ENCODE measurements around the gene PHF21A. TPM values are rescaled to one million over a fixed set of nuclear protein-coding genes. Genes with fewer than 3 reads are reported as not detected.

Gene PHF21A
- polyA plus RNA-seq, 3 donors: 6.2 to 95.2 (median 14.0) TPM

DNA sequence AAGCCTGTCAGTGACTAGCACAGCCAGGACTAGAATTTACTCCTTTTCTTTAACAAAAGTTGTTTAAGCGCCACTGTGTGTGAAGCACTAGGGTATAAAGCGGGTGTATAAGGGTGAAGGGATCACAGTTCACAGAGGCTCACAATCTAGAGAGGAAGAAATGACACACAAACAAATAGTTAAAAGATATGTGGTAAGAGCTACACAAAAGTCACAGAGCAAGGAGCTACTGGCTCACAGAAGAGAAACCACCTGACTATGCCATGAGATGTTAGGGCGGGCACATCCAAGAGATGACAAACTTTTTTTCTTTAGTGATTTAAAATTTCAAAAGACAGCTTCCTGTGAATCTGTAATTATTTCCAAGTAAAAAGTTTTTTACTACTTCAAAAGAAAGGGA is 55.6 kb downstream of the PHF21A start:
- H3K79me2 ChIP-seq (ENCODE audit: insufficient read depth, low read length): no peaks in the 10 kb centered on the region
- no CpG with 5 or more reads among the region's 3 CpGs for WGBS (ENCODE audit: insufficient coverage)
- H3K36me3 Mint-ChIP-seq: peaks cover 68 to 69% of the 10 kb centered on the region in 2 donors

DNA sequence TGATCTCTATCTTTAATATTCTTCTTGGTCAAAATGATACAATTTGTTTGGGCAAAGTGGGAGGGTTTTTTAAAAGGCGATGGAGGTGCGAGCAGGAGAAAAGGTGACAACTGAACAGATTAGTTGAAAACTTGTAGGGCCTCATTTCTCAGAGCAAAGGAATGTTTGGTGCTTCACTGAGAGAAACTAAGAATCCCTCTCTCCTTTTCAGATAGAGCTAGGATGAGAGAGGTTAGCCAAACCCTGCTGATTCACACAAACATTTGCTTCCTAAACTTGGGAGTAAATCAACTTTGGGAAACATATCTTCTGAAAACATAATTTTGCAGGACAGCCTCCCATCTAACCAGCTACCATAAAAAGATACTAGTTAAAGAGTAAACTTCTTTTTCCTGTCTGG is 57.0 kb downstream of the PHF21A start:
- Histone ChIP-seq H2AFZ (ENCODE audit: insufficient read depth, low read depth, low read length, poor library complexity, severe bottlenecking) (no peak overlapping the region), H3K27ac (ENCODE audit: low read depth in 1 of 2, low read length in 2 of 2) (no peak overlapping the region), H3K79me2 (ENCODE audit: insufficient read depth, low read length) (no peaks in the 10 kb centered on the region), H4K20me1 (ENCODE audit: insufficient read depth, low read length) (peaks cover 94% of the 10 kb centered on the region), H3K9ac (ENCODE audit: insufficient read depth, low read length, poor library complexity, severe bottlenecking) (no peak overlapping the region), H3K4me3 (replicated peaks in 1 of 3; ENCODE audit: low read depth in 2 of 3, low read length in 3 of 3) (no peak overlapping the region), H3K4me1 (ENCODE audit: control insufficient read depth in 1 of 2, insufficient read depth in 2 of 2, low read length in 2 of 2) (no peaks in the 10 kb centered on the region), H3K36me3 (replicated peaks in 1 of 2; ENCODE audit: control insufficient read depth in 1 of 2, insufficient read depth in 2 of 2, low read length in 2 of 2) (peaks cover 54 to 87% of the 10 kb centered on the region in 2 donors), H3K27me3 (ENCODE audit: control insufficient read depth in 2 of 2, insufficient read depth in 2 of 2, low read length in 2 of 2) (no peaks in the 10 kb centered on the region), H3K9me3 (replicated peaks in 1 of 2; ENCODE audit: control insufficient read depth in 1 of 2, insufficient read depth in 1 of 2, low read length in 2 of 2) (no peaks in the 10 kb centered on the region), H3K4me2 (replicated peaks; ENCODE audit: extremely low read depth, low read length, poor library complexity, severe bottlenecking) (no peak overlapping the region)
- no peaks in the 10 kb centered on the region for H3K4me1 Mint-ChIP-seq
- no peak for DNase-seq
- H3K4me3 Mint-ChIP-seq: no peak overlapping the region
- H3K36me3 Mint-ChIP-seq: peaks cover 63 to 65% of the 10 kb centered on the region in 2 donors
- intact Hi-C loops (cut with micrococcal nuclease): no loop called here
- WGBS (ENCODE audit: insufficient coverage): no CpG with 5 or more reads among the region's 2 CpGs
- H3K27me3 Mint-ChIP-seq (ENCODE audit: low read depth in 3 of 3): no peaks in the 10 kb centered on the region
- H3K9me3 Mint-ChIP-seq: no peaks in the 10 kb centered on the region
- H3K27ac Mint-ChIP-seq: no peak overlapping the region
- TF ChIP-seq, protein P1, sequence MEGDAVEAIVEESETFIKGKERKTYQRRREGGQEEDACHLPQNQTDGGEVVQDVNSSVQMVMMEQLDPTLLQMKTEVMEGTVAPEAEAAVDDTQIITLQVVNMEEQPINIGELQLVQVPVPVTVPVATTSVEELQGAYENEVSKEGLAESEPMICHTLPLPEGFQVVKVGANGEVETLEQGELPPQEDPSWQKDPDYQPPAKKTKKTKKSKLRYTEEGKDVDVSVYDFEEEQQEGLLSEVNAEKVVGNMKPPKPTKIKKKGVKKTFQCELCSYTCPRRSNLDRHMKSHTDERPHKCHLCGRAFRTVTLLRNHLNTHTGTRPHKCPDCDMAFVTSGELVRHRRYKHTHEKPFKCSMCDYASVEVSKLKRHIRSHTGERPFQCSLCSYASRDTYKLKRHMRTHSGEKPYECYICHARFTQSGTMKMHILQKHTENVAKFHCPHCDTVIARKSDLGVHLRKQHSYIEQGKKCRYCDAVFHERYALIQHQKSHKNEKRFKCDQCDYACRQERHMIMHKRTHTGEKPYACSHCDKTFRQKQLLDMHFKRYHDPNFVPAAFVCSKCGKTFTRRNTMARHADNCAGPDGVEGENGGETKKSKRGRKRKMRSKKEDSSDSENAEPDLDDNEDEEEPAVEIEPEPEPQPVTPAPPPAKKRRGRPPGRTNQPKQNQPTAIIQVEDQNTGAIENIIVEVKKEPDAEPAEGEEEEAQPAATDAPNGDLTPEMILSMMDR (IDR thresholded peaks at IDR 0.05): no peak

More for the DNA sequence above, 55.6 kb downstream of the PHF21A start:
- Histone ChIP-seq H3K4me1 (ENCODE audit: control insufficient read depth in 1 of 2, insufficient read depth in 2 of 2, low read length in 2 of 2) (no peaks in the 10 kb centered on the region), H3K9ac (ENCODE audit: insufficient read depth, low read length, poor library complexity, severe bottlenecking) (no peak overlapping the region), H3K4me2 (replicated peaks; ENCODE audit: extremely low read depth, low read length, poor library complexity, severe bottlenecking) (no peak overlapping the region), H2AFZ (ENCODE audit: insufficient read depth, low read depth, low read length, poor library complexity, severe bottlenecking) (no peak overlapping the region), H4K20me1 (ENCODE audit: insufficient read depth, low read length) (peaks cover 98% of the 10 kb centered on the region), H3K27me3 (ENCODE audit: control insufficient read depth in 2 of 2, insufficient read depth in 2 of 2, low read length in 2 of 2) (no peaks in the 10 kb centered on the region), H3K9me3 (replicated peaks in 1 of 2; ENCODE audit: control insufficient read depth in 1 of 2, insufficient read depth in 1 of 2, low read length in 2 of 2) (no peaks in the 10 kb centered on the region), H3K27ac (ENCODE audit: low read depth in 1 of 2, low read length in 2 of 2) (no peak overlapping the region), H3K4me3 (replicated peaks in 1 of 3; ENCODE audit: low read depth in 2 of 3, low read length in 3 of 3) (no peak overlapping the region), H3K36me3 (replicated peaks in 1 of 2; ENCODE audit: control insufficient read depth in 1 of 2, insufficient read depth in 2 of 2, low read length in 2 of 2) (peaks cover 65 to 98% of the 10 kb centered on the region in 2 donors)
- TF ChIP-seq, protein P1 (IDR thresholded peaks at IDR 0.05): no peak
- Mint-ChIP-seq H3K27ac (no peak overlapping the region), H3K4me3 (no peak overlapping the region), H3K9me3 (no peaks in the 10 kb centered on the region), H3K4me1 (no peaks in the 10 kb centered on the region), H3K27me3 (ENCODE audit: low read depth in 3 of 3) (no peaks in the 10 kb centered on the region)
- DNase-seq: no peak
- intact Hi-C loops (cut with micrococcal nuclease): no loop called here

All from CD14-positive monocyte (primary cell).